HepG2 (cell line): Measurements from ENCODE around the gene RELL2. TPM values are rescaled to one million over a fixed set of nuclear protein-coding genes. Genes with fewer than 3 reads are reported as not detected.
A peak's percentile ranks its signal among the peaks of the same experiment; 100 is the strongest.

ENCODE experiments used
- E2F2 ChIP-seq: sonication (generic); formaldehyde crosslinking; IDR thresholded peaks from 2 replicates; pipeline ENCODE4 v1.4.0; 2020; ENCODE audit warnings: missing genetic modification reagents, borderline replicate concordance
- ELF1 ChIP-seq: sonication (generic); formaldehyde crosslinking; IDR thresholded peaks from 2 replicates; pipeline ENCODE4 v1.4.0; 2020; ENCODE audit warnings: missing genetic modification reagents
- FIP1L1 ChIP-seq: fragments of 200-400 bp; formaldehyde crosslinking; IDR thresholded peaks from 2 replicates; pipeline ENCODE4 v1.6.1; 2018; ENCODE audit warnings: low read depth, mild to moderate bottlenecking, low read length, moderate library complexity, borderline replicate concordance; ENCODE audit not compliant: insufficient read depth
- FOXA1 ChIP-seq, 2 experiments: fragments of 450-650 bp in 1 of 2; sonication (generic) in 1 of 2; formaldehyde crosslinking in 1 of 2; IDR thresholded peaks; 2 replicates each; pipeline versions ENCODE4 v1.4.0 to v1.6.1; 2016 to 2020; ENCODE audit warnings: missing genetic modification reagents in 1 of 2
- GATAD2A ChIP-seq: IDR thresholded peaks from 2 replicates; pipeline ENCODE4 v1.6.1; 2016
- HDAC6 ChIP-seq: fragments of 200-600 bp; sonication (generic); IDR thresholded peaks from 2 replicates; pipeline ENCODE4 v1.7.0; 2017; ENCODE audit warnings: mild to moderate bottlenecking, antibody characterized with exemption, low read length, low read depth
- ISX ChIP-seq: sonication (generic); formaldehyde crosslinking; conservative IDR thresholded peaks from 2 replicates; pipeline ENCODE4 v1.5.0; 2020; ENCODE audit warnings: missing genetic modification reagents
- KLF16 ChIP-seq, 2 experiments: sonication (generic) in 1 of 2; formaldehyde crosslinking in 1 of 2; IDR thresholded peaks; 2 replicates each; pipeline versions ENCODE4 v1.6.1 to v1.8.0; 2016 to 2023; ENCODE audit warnings: missing genetic modification reagents in 2 of 2, missing compliant biosample characterization in 1 of 2
- RARG ChIP-seq: sonication (generic); formaldehyde crosslinking; IDR thresholded peaks from 2 replicates; pipeline ENCODE4 v1.4.0; 2020; ENCODE audit warnings: low read depth, mild to moderate bottlenecking, missing genetic modification reagents
- SKIL ChIP-seq: sonication (generic); formaldehyde crosslinking; IDR thresholded peaks from 2 replicates; pipeline ENCODE4 v1.8.0; 2022; ENCODE audit warnings: missing genetic modification reagents, mild to moderate bottlenecking, moderate library complexity, borderline replicate concordance
- SPEN ChIP-seq: sonication (generic); formaldehyde crosslinking; IDR thresholded peaks from 2 replicates; pipeline ENCODE4 v1.5.1; 2020; ENCODE audit warnings: low read depth, mild to moderate bottlenecking, missing genetic modification reagents
- WIZ ChIP-seq: sonication (generic); formaldehyde crosslinking; IDR thresholded peaks from 2 replicates; pipeline ENCODE4 v1.5.1; 2020; ENCODE audit warnings: mild to moderate bottlenecking, missing genetic modification reagents
- ZBTB33 ChIP-seq: sonication (generic); formaldehyde crosslinking; IDR thresholded peaks from 2 replicates; pipeline ENCODE4 v1.4.0; 2020; ENCODE audit warnings: missing genetic modification reagents
- ZFX ChIP-seq: sonication (generic); formaldehyde crosslinking; IDR thresholded peaks from 2 replicates; pipeline ENCODE4 v1.4.0; 2020; ENCODE audit warnings: mild to moderate bottlenecking, low read depth, missing genetic modification reagents, moderate library complexity
- ZGPAT ChIP-seq: IDR thresholded peaks from 2 replicates; pipeline ENCODE4 v1.6.1; 2016; ENCODE audit warnings: mild to moderate bottlenecking
- ZNF556 ChIP-seq: sonication (generic); formaldehyde crosslinking; IDR thresholded peaks from 2 replicates; pipeline ENCODE4 v1.4.0; 2020; ENCODE audit warnings: mild to moderate bottlenecking, missing genetic modification reagents, borderline replicate concordance
- ZNF616 ChIP-seq: sonication (generic); formaldehyde crosslinking; IDR thresholded peaks from 2 replicates; pipeline ENCODE4 v1.5.0; 2020; ENCODE audit warnings: low read depth, mild to moderate bottlenecking, missing genetic modification reagents
- ZNF710 ChIP-seq: sonication (generic); formaldehyde crosslinking; IDR thresholded peaks from 2 replicates; pipeline ENCODE4 v1.5.0; 2020; ENCODE audit warnings: mild to moderate bottlenecking, missing genetic modification reagents, borderline replicate concordance
- ZZZ3 ChIP-seq: sonication (generic); formaldehyde crosslinking; IDR thresholded peaks from 2 replicates; pipeline ENCODE4 v1.4.0; 2020; ENCODE audit warnings: missing genetic modification reagents, mild to moderate bottlenecking, borderline replicate concordance
- polyA plus RNA-seq, 8 experiments: library from polyadenylated mRNA; depleted of rRNA in 3 of 8; stranded (reverse) in 7 of 8; unstranded in 1 of 8; fragments of >200 nt; fragmentation: Illumina TruSeq in 4 of 8; extraction: Trizol in 4 of 8; gene quantifications; 2 replicates each; pipeline versions ENCODE4 v1.2.1 to v1.2.3, GENCODE V29; 2011 to 2016; ENCODE audit warnings: low read depth in 4 of 8, missing spikeins in 1 of 8, mixed read lengths in 1 of 8; ENCODE audit not compliant: insufficient read depth in 1 of 8
- total RNA-seq, 5 experiments: library from RNA; depleted of rRNA; stranded (reverse); fragments of >200 nt; fragmentation: Illumina TruSeq; extraction: Trizol; gene quantifications; 2 replicates each; pipeline ENCODE4 v1.2.3, GENCODE V29; 2016; ENCODE audit warnings: low read depth in 1 of 5

Gene RELL2
- total and polyA plus RNA-seq, 2 of the 13 experiments (the other 11 are each of a cell fraction or from before 2014, with no cell fraction given), result 6.4 to 8.3 TPM

GRCh38 chr5:141618804-141619554, 17.8 kb upstream of the RELL2 start, which contains the start of gene DIAPH1 (continued):
- TF ChIP-seq ISX (CRISPR knock-in tag) (no peak), WIZ (CRISPR knock-in tag) (0 out of 2 replicates have a peak, but pooled peaks have one; percentile 39), ZGPAT (CRISPR knock-in tag) (peak; percentile 92), SKIL (no peak; the same call in 1 of the 2 replicates), ELF1 (CRISPR knock-in tag) (peak; percentile 99), ZZZ3 (CRISPR knock-in tag) (peak; percentile 57; the same call in 1 of the 2 replicates), ZNF710 (peak; percentile 80; the same call in 1 of the 2 replicates), SPEN (peak; percentile 84), ZNF616 (peak; percentile 56; the same call in 1 of the 2 replicates), ZBTB33 (CRISPR knock-in tag) (peak; percentile 66), RARG (no peak), FOXA1 (IDR thresholded peaks at IDR 0.05) (no peak), FOXA1 (CRISPR knock-in tag; IDR thresholded peaks at IDR 0.05) (no peak), KLF16 (CRISPR knock-in tag; IDR thresholded peaks at IDR 0.05) (peak in 1 of 2 experiments; percentile 66; a peak in 1 of 4 replicates), ZNF556 (CRISPR knock-in tag) (peak; percentile 65; the same call in 1 of the 2 replicates), FIP1L1 (no peak), GATAD2A (CRISPR knock-in tag) (peak; percentile 70), ZFX (CRISPR knock-in tag) (no peak), HDAC6 (no peak), E2F2 (CRISPR knock-in tag) (no peak)
